Astrocyte of the hippocampus (primary cell): Measurements from ENCODE around the gene TMEM187.

ENCODE experiments used
- DNase-seq: peaks from one replicate; pipeline ENCODE4 v3.0.0; 2011; ENCODE audit warnings: low read depth, low spot score

The TMEM187 gene, protein sequence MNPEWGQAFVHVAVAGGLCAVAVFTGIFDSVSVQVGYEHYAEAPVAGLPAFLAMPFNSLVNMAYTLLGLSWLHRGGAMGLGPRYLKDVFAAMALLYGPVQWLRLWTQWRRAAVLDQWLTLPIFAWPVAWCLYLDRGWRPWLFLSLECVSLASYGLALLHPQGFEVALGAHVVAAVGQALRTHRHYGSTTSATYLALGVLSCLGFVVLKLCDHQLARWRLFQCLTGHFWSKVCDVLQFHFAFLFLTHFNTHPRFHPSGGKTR

GRCh38 chrX:153972368-153973126 lies at the start of gene TMEM187:
Gene TMEM187, plus strand, starts transcription at chrX:153972754. Its CDS starts 9,309 bp downstream, at chrX:153982063.
- DNase-seq: peak; percentile 94

- DNase-seq: peak; percentile 81
Observed at GRCh38 chrX:153922932-153923857, 49.4 kb upstream of the TMEM187 start.

GRCh38 chrX:153924149-153924861 lies 48.2 kb upstream of the TMEM187 start:
- no peak for DNase-seq

DNA sequence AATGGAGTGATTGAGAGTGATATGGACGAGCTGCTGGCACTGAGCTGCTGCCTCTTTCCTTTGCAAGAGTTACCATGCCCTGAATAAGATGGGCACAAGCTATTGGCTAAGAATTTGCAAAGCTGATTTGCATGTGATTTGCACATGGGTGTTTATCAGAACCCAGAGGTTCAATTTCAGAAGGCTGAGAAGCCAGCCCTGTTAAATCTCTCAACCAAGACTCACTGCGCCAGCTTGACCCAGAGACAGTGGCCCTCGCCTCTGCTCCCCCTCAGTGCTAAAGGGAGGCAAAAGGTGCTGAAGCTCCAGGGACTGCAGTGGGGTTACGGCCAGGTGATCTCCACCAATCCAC lies 47.2 kb upstream of the TMEM187 start:
- DNase-seq: no peak

- no peak for DNase-seq
Observed at GRCh38 chrX:153925739-153926551, 46.6 kb upstream of the TMEM187 start, which contains the start of gene ARHGAP4. Gene ARHGAP4, minus strand, starts transcription at chrX:153926264. Its CDS starts 62 bp downstream, at chrX:153926202.

- DNase-seq: no peak
Observed at GRCh38 chrX:153926552-153926857, 46.0 kb upstream of the TMEM187 start.

- DNase-seq: peak; percentile 46
Observed at GRCh38 chrX:153926858-153927671, 45.5 kb upstream of the TMEM187 start.

DNA sequence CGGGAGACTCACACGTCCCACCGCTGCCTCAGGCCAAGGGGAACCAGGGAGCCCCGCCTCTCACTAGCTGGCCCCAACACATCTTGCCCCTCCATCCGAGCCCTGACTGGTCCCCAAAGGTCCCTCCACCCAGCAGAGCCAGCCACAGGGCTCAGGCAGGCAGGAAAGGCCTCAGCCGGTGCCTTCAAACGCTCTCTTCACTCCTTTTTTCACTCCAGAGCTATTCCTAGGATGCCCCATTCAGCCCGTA lies 45.0 kb upstream of the TMEM187 start:
- no peak for DNase-seq

DNA sequence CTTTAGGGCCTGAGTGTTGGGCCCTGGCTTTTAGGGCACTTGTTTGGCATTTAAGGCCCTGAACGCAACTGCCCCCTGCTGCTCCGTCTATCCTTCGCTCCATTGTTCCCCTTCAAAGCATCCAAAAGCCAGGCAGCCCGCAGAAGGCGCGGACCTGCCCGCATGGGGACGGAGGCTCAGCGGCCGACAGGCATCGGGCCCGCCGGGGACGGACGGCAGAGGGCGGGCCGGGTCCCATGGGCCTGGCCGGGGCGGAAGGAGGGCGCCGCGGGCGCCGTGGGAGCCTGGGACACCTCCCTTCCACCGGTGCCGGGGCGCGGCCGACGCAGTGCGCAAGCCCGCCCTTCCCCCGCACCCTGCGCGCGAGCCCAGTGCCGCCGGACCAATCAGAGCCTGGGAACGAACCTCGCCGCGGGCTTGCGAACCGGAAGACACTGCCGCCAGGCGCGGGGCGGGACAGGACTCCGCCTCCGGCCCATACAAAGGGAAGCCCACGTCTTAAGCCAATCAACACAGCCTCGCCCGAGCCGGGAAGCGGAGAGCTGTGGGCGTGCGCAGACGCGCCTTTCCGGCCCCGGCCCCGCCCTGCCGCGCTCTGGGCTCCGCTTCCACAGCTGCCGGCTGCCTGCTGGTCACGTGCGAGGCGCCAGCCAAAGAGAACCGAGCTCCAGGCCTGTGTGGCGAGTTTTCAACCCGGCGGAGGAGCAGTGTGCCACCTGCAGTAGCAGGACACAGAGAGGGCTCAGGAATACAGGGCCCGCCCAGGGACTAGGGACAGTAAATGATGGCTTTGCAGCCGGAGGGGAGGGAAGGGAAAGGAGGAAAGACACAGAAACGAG lies 44.4 kb upstream of the TMEM187 start:
- peak; percentile 98 for DNase-seq

- no peak for DNase-seq
Observed at GRCh38 chrX:153928846-153929245, 43.7 kb upstream of the TMEM187 start.

GRCh38 chrX:153929576-153929975 lies 43.0 kb upstream of the TMEM187 start:
- no peak for DNase-seq

DNA sequence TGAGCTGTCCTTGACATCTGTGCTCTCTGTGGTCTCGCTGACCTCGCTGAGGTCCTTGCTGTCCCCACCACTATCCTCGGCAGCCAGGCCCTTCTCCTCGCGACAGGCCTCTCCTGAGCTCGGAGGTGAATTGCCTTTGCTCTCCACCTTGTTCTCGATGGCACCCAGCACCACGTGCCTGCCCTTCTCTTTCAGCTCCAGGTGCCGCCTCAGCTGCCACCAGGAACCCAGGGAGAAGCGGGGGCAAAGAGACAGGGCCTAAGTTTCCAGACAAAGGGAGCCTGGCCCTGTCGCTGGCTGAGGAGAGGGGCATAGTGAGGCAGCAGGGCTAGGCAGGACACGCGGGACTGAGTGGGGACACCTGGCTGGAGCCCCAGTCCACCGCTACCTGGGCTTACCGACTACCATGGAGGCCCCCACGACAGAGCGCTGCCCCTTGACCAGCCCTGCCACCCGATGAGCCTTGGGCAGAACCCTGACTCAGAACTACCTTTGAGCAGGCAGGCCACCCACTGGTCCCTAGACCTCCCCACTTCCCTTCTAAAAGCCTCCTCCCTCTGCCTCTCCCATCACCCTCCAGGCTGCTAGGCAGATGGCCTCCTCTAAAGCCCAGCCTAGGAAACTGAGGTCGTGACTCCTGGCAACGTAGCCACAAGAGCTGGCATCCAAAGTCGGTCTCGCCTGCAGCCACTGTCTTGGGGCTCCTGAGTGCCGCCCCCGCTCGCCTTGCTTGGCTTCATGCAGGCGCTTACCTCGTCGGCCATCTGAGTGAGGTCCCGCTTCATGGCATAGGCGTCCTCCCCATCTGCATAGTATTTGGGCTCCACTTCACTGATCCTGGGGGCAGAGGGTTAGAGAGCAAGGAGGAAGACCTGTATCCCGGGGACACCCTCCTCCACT lies 42.3 kb upstream of the TMEM187 start:
- DNase-seq: no peak

DNA sequence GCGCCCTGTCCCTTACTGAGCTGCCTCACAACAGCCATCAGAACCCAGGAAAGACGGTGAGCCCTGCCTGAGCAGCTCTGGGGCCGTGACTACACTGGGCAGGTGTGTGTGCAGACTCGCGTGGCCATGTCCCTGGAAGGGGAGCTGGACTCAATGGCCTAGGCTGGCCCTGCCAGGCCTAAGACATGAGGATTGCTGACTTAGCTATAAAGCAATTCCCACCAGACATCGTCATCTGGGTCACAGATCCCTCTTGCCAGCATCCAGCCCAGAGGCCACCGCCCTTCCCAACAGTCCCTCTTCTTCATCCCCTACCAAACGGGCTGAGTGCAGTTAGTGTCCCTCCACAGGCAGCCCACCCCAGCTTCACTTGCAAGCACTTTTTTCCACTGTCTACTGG lies 41.4 kb upstream of the TMEM187 start:
- DNase-seq: no peak

DNA sequence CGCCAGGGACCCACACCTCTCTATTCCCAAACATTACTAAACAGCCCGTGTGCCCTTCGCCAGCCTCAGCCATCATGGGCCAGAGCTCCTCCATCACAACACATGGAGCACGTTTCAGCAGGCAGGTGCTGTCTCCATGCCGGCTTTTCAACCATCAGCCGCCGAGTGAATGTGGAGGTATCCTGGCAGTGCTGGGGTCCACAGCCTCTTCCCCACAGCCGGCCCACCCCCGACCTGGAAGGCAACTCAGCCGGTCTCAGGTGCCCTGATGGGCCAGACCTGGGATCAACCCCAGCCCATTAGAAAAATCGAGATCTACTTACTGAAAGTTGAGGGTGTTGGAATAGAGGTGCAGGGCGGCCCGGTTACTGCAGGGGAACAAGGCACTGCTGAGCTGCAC lies 40.8 kb upstream of the TMEM187 start:
- DNase-seq: no peak

DNA sequence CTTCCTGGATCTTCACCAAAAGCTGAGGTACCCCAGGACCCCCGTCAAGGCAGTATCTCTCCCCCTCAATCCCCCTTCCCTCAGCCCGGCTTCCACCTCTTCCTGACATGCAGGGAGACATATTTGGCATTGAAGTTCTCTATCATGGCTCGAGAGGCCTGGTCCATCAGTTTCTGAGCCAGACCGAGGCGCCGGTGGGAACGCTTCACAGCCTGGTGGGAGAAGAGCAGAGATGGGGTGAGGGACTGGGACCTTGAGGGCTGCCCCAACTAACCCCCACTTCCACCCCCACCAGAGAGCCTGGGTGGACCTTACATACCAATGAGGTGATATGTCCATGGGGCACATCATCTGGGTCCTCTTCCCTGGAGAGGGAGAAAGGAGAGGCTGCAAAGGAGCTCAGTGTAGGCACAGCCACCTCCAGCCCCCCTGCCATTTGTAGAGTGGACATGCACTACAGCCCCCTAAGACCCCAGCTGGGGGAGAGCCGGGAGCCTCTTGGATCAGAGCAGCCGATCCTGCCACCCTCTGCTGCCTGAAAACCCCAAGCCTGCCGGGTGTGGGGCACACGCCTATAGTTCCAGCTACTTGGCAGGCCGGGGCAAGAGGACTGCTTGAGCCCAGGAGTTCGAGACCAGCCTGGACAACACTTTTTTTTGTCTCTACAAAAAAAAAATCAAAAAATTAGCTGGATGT lies 40.2 kb upstream of the TMEM187 start:
- DNase-seq: no peak

GRCh38 chrX:153933748-153934147 lies 38.8 kb upstream of the TMEM187 start:
- no peak for DNase-seq

- DNase-seq: no peak
Observed at GRCh38 chrX:153934148-153934761, 38.3 kb upstream of the TMEM187 start.
